HG02763 (cell line): ENCODE results near the gene LSR.

Experiments used
- ATAC-seq: cut with Tn5 transposase; IDR thresholded peaks from one replicate; pipeline ENCODE4 v1.9.1; 2021; ENCODE audit warnings: mild to moderate bottlenecking, moderate library complexity; ENCODE audit not compliant: unreplicated experiment

Gene LSR

GRCh38 chr19:35266520-35267352, 17.9 kb downstream of the LSR start:
- ATAC-seq: no peak

DNA sequence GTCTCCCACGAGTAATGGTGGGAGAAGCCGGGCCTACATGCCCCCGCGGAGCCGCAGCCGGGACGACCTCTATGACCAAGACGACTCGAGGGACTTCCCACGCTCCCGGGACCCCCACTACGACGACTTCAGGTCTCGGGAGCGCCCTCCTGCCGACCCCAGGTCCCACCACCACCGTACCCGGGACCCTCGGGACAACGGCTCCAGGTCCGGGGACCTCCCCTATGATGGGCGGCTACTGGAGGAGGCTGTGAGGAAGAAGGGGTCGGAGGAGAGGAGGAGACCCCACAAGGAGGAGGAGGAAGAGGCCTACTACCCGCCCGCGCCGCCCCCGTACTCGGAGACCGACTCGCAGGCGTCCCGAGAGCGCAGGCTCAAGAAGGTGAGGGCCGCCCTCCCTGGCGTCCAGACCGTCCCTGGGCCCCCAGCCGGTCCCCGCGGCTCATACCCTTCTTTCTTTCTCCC, 18.6 kb downstream of the LSR start:
- no peak for ATAC-seq

DNA sequence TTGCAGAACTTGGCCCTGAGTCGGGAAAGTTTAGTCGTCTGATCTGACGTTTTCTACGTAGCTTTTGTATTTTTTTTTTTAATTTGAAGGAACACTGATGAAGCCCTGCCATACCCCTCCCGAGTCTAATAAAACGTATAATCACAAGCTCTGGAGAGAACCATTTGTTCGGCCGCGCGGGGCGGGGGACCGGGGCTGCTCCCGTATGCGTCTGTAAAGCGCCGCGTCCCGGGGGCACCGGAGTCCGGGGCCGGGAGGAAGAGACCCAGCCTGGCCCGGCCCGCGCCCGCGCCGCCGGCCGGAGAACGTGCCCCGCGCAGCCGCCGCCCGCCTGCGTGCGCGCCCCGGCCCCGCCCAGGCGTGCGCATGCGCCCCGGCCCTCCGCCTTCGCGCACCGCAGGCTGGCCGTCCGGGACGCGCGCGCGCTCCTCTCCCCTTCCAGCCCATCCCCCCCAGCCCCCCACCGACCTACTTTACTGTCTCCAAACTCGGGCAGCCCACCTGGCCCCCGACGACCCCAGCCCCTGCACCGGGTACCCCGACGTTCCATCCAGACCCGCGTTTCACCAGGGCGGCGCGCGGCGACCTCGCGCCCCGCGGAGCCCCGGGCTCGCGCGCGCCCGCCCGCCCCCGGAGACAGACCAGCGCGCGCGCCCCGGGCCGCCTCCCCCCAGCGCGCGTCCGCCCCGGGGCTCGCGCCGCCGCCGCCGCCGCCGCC, 19.2 kb downstream of the LSR start:
- peak; percentile 36 for ATAC-seq

GRCh38 chr19:35268536-35269437, 20.0 kb downstream of the LSR start, which contains the start of gene USF2:
Gene USF2, plus strand, starts transcription at chr19:35268962. Its CDS starts 140 bp downstream, at chr19:35269102.
- ATAC-seq: peak; percentile 31

GRCh38 chr19:35269438-35270117, 20.8 kb downstream of the LSR start:
- peak; percentile 53 for ATAC-seq

DNA sequence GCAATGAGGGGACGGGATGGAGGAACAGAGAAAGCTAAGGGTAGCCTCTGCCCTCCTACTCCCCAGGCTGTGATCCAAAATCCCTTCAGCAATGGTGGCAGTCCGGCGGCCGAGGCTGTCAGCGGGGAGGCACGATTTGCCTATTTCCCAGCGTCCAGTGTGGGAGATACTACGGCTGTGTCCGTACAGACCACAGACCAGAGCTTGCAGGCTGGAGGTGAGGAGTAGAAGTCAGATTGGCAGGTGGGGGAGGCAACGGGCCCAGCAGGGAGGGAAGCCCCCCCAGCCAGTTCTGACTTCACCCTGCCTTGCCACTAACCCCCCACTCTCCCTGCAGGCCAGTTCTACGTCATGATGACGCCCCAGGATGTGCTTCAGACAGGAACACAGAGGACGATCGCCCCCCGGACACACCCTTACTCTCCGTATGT, 21.6 kb downstream of the LSR start:
- no peak for ATAC-seq

DNA sequence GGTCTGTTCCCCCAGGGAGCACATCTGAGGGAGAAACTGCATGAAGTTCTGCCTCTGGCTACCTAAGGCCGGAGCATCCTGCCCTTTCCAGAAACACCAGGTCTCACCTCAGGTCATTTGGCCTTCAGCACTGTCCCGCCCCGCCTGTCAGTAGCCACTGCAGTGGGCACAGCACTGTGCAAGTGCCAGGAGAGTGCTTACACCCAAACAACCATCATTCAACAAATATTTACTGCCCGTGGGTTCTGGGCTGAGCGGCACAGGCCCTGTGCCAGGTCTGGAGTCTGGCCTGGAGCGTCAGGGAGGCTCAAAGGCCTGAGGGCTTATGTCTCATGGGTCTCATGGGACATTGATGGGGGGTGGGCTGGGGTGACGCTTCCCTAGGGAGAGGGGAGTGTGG, 22.7 kb downstream of the LSR start:
- ATAC-seq: no peak

- ATAC-seq: no peak
Measured at GRCh38 chr19:35272122-35272719, 23.4 kb downstream of the LSR start.

DNA sequence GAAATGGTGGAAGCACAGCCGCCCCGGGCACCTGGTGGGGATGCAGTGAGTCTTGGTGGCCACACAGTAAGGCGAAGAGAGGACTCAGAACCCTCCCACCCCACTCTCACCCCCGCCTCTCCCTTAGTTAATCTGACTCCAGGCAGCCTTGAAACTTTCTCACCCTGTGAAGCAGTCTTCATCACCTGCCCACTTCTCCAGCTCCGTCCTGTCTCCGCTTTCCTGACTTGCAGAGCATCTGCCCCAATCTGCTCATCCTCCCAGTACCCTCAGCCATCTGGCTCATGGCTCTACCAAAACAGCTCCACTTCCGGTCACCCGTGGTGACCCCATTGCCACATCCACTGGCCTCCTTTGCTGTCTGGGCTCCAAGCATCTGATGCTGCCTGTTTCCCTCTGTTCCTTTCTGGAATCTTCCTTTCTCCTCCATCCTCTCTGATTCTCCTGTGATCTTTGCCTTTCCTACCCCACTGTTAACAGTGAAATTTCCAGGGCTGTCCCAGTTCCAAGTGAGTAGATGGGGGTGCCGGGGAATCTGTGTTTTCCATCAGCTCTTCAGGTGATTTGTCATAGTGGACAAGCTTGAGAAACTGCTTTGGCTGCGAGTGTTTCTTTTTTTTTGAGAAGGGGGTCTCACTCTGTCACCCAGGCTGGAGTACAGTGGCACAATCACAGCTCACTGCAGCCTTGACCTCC, 24.3 kb downstream of the LSR start:
- no peak for ATAC-seq

DNA sequence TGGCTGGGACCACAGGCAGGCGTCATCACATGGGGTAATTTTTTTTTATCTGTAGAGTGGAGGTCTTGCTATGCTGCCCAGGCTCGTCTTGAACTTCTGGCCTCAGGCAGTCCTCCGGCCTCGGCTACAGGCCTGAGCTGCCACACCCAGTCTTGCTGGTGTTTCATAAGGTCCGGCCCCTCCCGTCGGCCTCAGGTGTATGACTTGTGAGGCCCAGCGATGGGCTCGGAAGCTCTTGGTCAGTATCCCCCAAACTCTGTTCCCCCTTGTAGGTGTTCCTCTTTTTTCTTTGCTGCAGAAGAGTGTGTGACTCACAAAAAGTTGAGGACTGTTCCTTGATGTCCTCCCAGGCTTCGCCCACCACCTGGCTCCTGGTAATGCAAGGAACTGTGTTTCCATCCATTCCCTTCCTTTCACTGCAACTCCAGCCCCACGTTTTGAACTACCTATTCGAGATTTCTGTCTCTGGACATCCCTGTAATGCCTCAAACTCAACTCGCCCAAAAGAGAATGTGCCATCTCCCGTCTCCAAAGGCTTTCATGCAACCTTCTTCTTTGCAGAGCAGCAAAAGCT, 25.0 kb downstream of the LSR start:
- no peak for ATAC-seq

- no peak for ATAC-seq
Measured at GRCh38 chr19:35274323-35274722, 25.5 kb downstream of the LSR start.

DNA sequence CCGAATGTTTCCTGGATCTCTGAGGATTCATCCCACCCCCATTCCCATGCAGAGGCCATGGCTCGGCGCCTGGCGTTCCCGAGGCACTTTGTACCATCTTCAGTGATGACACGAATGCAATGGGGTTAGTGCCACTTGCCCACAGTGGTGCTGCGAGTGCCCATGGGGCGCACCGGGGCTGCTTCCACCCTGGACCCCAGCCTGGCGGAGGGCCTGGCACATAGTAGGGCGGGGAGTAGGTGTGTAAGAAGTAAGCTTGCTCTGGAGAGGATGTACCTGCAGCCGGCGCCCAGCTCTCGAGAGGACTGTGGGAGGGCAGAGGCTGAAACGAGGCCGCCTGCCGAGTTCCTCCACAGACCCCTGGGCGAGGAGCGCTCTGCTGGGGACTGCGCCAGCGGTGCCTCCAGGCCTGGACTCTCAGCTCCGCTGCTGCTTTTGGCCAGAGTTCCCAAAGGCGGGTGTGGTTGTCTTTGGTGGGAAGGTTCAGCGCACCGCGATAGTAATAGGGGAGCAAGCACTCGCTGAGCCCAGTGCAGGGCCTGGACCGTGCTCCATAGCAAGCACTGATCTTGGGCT, 28.0 kb downstream of the LSR start:
- ATAC-seq: no peak

DNA sequence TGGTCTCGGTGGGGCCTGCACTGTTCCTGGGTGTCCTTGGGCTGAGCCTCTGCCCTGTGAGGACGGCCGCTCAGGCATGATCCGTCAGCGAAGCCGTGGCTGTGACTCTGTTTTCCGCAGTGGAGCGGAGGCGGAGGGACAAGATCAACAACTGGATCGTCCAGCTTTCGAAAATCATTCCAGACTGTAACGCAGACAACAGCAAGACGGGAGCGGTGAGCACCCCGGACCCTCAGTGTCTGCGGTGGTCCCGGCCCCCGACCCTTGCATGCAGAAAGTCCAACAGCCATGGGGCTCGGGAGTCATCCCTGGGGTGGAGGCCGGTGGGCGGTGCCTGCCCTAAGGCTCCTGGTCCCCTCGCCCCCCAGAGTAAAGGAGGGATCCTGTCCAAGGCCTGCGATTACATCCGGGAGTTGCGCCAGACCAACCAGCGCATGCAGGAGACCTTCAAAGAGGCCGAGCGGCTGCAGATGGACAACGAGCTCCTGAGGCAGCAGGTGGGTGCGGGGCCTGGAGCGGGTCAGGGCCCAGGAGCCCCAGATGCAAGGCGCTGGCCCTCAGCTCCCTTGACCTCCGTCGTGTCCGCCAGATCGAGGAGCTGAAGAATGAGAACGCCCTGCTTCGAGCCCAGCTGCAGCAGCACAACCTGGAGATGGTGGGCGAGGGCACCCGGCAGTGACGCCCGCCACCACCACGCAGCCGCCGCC, 29.9 kb downstream of the LSR start:
- ATAC-seq: no peak

DNA sequence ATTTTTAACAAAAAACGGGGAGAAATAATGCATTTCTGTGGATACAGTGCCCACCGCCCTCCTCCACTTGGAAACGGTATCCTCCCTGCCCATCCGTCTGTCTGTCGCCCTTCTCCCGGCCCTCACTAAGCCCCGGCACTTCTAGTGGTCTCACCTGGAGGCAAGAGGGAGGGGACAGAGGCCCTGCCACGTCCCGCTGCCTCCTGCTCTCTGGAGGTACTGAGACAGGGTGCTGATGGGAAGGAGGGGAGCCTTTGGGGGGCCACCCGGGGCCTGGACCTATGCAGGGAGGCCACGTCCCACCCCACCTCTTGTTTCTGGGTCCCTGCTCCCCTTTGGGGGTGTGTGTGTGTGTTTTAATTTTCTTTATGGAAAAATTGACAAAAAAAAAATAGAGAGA, 30.6 kb downstream of the LSR start:
- ATAC-seq: no peak

DNA sequence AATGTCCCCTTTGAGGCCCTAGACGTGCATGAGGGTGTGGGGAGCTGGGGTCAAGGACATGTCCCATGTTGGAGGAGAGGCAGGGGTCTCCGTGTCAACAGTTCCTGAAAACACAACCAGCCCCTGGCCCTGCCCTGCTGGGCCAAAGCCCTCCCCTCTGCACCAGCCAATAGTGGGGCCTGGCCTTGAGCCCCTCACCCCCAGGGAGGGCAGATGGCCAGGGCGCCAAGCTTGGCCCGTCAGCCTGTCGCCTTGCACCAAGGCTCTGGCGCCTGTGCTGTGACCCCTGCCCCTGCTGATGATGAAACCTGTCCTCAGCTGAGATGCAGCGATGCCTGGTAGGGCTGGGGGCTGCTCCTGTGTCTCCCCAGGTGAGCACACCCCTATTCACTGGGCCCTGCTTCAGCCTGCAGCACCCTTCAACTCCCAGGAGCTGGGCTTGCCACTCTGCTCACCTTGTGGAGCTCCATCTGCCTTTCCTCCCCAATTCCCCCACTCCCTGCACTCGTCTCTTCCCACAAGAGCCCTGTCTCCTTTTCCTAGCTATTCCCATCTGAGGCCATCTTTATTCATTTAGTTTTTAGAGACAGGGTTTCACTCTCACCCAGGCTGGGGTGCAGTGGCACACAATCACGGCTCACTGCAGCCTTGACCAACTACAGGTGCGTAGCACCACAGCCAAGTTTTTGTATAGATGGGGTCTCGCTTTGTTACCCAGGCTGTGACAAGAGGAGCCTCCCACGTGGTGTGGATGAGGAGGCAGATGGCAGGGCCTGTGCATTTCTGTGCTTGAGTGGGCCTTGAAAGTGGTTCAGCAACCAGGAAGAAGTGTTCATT, 31.4 kb downstream of the LSR start:
- ATAC-seq: no peak

- no peak for ATAC-seq
Measured at GRCh38 chr19:35281303-35281702, 32.5 kb downstream of the LSR start.
